GM18909 (cell line): ENCODE measurements around the gene RBMX2.

Experiments used
- ATAC-seq: cut with Tn5 transposase; IDR thresholded peaks from one replicate; pipeline ENCODE4 v1.9.1; 2021; ENCODE audit warnings: mild to moderate bottlenecking; ENCODE audit not compliant: unreplicated experiment, poor library complexity

Gene RBMX2

DNA sequence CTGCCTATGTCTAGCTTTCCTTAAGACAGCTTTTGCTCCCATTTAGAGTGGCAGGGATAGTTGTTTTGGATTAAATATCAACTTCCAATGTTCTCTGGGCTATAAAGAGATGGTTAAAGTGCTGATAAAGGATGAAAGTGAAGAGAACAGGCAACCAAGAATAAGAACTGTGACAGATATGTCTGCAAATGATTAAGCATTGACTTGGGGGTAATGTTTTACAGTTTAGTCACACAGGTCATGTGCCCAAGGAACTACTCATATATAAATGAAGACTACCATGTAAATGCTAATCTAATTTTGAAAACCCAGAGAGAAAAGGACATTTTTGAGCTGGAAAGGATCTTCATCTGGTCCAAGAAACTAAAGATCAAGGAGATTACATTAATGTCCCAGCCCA lies 42.1 kb downstream of the RBMX2 start:
- no peak for ATAC-seq

DNA sequence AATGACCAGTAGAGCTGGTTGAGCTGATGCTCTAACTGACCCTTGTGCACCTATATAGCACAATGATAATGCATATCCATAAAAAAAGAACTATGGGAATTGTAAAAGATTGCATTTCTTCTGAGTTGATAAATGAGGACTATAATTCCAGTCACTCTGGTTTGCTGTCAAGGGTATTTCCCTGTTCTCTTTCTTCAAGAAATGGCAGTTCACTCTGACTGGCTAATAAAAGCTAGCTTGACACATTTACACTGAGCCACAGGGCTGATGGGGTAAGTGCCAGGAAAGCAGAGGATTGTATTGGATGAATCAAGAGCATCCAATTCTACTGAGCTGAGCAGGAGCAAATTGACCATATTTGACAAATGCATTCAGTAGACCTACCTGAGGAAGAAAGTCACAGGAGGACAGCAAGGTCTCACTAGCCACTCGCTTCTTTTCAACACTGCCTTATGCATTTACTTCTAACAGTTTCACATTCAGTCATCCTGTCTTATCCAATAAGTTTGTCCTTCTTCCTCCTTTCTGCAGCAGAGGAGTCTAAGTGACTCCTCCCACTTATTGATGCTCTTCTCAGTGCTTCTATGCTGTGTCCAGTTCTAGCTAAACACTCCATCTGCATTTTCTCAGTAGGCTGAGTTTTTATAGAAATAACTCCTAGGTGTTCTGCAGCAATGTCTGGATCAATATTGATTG lies 43.0 kb downstream of the RBMX2 start:
- ATAC-seq = no peak

DNA sequence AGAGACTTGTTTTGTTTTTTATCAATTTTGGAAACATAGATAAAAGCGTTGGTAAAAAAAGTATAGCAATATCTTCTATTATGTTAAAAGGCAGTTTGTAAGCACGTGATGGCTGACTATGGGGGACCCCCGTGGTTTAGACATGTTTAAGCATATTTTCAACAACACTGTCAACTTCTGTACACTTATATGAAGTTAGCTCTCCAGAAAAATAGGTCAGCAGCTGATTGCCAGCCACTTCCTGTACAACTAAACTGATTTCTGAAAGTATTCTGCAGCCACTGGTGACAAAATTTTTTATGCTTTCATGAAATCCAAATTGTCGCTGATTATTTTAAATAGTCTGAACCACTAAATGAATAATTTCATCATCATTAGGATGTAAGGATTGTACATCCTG lies 45.2 kb downstream of the RBMX2 start:
- ATAC-seq = no peak
